Tibial nerve (tissue), 4 donors: Measurements from ENCODE around the gene IRF1.

ENCODE experiments used
- EP300 ChIP-seq, 2 donors: sonication (generic); formaldehyde crosslinking; IDR thresholded peaks; one replicate each; pipeline ENCODE4 v1.6.1; 2017; ENCODE audit warnings: antibody characterized with exemption in 2 of 2, mild to moderate bottlenecking in 1 of 2
- TF ChIP-seq, protein P1 (sequence below), 5 experiments: fragments of 200-600 bp in 3 of 5; fragments of 450-650 bp in 2 of 5; sonication (generic) in 3 of 5; IDR thresholded peaks; one replicate each; pipeline ENCODE4 v1.5.1; 2016 to 2019; ENCODE audit warnings: antibody characterized with exemption in 5 of 5, mild to moderate bottlenecking in 3 of 5, moderate library complexity in 2 of 5

- no peak for TF ChIP-seq EP300 (IDR thresholded peaks at IDR 0.05)
- TF ChIP-seq, protein P1, sequence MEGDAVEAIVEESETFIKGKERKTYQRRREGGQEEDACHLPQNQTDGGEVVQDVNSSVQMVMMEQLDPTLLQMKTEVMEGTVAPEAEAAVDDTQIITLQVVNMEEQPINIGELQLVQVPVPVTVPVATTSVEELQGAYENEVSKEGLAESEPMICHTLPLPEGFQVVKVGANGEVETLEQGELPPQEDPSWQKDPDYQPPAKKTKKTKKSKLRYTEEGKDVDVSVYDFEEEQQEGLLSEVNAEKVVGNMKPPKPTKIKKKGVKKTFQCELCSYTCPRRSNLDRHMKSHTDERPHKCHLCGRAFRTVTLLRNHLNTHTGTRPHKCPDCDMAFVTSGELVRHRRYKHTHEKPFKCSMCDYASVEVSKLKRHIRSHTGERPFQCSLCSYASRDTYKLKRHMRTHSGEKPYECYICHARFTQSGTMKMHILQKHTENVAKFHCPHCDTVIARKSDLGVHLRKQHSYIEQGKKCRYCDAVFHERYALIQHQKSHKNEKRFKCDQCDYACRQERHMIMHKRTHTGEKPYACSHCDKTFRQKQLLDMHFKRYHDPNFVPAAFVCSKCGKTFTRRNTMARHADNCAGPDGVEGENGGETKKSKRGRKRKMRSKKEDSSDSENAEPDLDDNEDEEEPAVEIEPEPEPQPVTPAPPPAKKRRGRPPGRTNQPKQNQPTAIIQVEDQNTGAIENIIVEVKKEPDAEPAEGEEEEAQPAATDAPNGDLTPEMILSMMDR (IDR thresholded peaks at IDR 0.05): no peak
Measured at GRCh38 chr5:132444841-132445639, 45.5 kb downstream of the IRF1 start.
